Right lobe of liver (tissue), 6 donors: ENCODE results near the gene STX4. TPM values are rescaled to one million over a fixed set of nuclear protein-coding genes. Genes with fewer than 3 reads are reported as not detected.

Source experiments
- ATAC-seq, 4 donors: fragments of 200-7000 bp; cut with Tn5 transposase; one replicate each; pipeline ENCODE4 v1.9.1; 2020; ENCODE audit warnings: mild to moderate bottlenecking in 4 of 4, moderate library complexity in 4 of 4
- DNase-seq, 3 donors: peaks; one replicate each; pipeline ENCODE4 v3.0.0-alpha.2; 2020
- H3K27ac ChIP-seq, 3 donors: fragments of 200-600 bp; one replicate each; pipeline ENCODE4 v1.8.0; 2022
- H3K27me3 ChIP-seq, 2 donors: fragments of 200-600 bp; one replicate each; pipeline ENCODE4 v1.8.0; 2022
- H3K36me3 ChIP-seq, 4 donors: fragments of 200-600 bp; sonication (generic) in 1 of 4; one replicate each; pipeline versions ENCODE4 v1.5.1 to v1.8.0; 2017 to 2022; ENCODE audit warnings: control low read depth in 1 of 4
- H3K4me1 ChIP-seq, 4 donors: fragments of 200-600 bp; sonication (generic) in 1 of 4; one replicate each; pipeline versions ENCODE4 v1.5.1 to v1.8.0; 2017 to 2022; ENCODE audit warnings: control low read depth in 1 of 4
- H3K4me3 ChIP-seq, 3 donors: fragments of 200-600 bp; one replicate each; pipeline ENCODE4 v1.8.0; 2022
- H3K9me3 ChIP-seq, 4 donors: fragments of 200-600 bp; sonication (generic) in 1 of 4; one replicate each; pipeline versions ENCODE4 v1.5.1 to v1.8.0; 2017 to 2022; ENCODE audit warnings: control low read depth in 1 of 4
- POLR2A ChIP-seq: fragments of 450-650 bp; IDR thresholded peaks from one replicate; pipeline ENCODE4 v1.6.1; 2017; ENCODE audit warnings: antibody characterized with exemption, mild to moderate bottlenecking
- WGBS: methylation state at CpG from one replicate; pipeline ENCODE4 v1.1.6; 2018; ENCODE audit warnings: low coverage, low lambda C conversion rate; ENCODE audit not compliant: insufficient coverage; ENCODE audit errors: missing lambda C conversion rate; 5-methylcytosine and 5-hydroxymethylcytosine counted together
- intact Hi-C, 2 donors: fragments of 100-400 bp; cut with DNase I; formaldehyde crosslinking; loops; one replicate each; pipeline versions ENCODE4 v1.11.2 to v1.14.1; 2022
- total RNA-seq, 6 experiments: library from RNA; depleted of rRNA in 2 of 6; stranded (reverse); fragments of >200 nt in 2 of 6; fragmentation: NEBNext Ultra II Directional in 3 of 6; extraction: Animal tissue kit (Norgen Biotek cat#: 25700) in 3 of 6; gene quantifications; one replicate each; pipeline versions ENCODE4 v1.1.0 to v1.2.4, GENCODE V29; 2016 to 2023
- TF ChIP-seq, protein P1 (sequence below), 4 donors: fragments of 200-600 bp in 3 of 4; fragments of 450-650 bp in 1 of 4; IDR thresholded peaks; one replicate each; pipeline versions ENCODE4 v1.5.1 to v1.8.0; 2016 to 2022; ENCODE audit warnings: antibody characterized with exemption in 4 of 4, mild to moderate bottlenecking in 2 of 4
- donor health status: DM: no; HTN: yes; CAD: no.
- donor health status: DM: no; HTN: no; CAD: no.
- donor health status: DM: no; HTN: no; CAD: no.
- donor health status: DM: no; HTN: yes; CAD: no.
- donor health status: DM: no; HTN: yes; CAD: no.

Gene STX4
- total RNA-seq, 6 experiments from 2014 or later: 18.8 to 52.8 (median 23.6) TPM

DNA sequence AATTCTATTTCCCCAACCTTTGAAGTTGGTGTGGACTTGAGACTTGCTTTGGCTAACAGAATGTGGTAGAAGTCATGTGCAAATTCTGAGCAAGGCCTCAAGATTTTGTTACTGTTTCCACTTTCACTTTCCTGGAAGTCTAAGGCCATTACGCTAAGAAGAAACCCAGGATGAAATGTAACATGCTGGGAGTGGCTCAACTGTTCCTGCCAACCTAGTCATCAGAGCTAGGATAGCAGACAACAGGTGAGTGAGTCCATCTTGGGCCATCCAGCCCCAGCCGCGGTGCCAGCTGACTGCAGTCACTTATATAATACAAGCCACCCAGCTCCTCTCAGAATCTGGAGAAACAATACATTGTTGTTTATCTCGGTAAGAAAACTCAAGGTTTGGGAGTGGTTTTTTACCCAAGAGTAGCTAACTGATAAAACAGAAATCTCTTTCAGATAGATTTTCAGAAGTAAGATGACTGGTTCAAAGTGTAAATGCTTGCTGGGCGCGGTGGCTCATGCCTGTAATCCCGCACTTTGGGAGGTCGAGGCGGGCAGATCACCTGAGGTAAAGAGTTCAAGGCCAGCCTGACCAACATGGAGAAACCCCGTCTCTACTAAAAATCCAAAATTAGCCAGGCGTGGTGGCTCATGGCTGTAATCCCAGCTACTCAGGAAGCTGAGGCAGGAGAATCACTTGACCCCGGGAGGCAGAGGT is 10.7 kb upstream of the STX4 start:
- Histone ChIP-seq H3K27me3 (no peaks in the 10 kb centered on the region), H3K4me3 (no peak overlapping the region), H3K4me1 (no peaks in the 10 kb centered on the region), H3K27ac (no peak overlapping the region), H3K36me3 (no peaks in the 10 kb centered on the region), H3K9me3 (no peaks in the 10 kb centered on the region)
- no peak for DNase-seq
- intact Hi-C loops: no loop called here
- peak in 2 of 4 donors; percentile 13 to 37 for ATAC-seq
- WGBS: 76% methylated on average over 8 of the region's 12 CpGs
- TF ChIP-seq POLR2A: no peak

DNA sequence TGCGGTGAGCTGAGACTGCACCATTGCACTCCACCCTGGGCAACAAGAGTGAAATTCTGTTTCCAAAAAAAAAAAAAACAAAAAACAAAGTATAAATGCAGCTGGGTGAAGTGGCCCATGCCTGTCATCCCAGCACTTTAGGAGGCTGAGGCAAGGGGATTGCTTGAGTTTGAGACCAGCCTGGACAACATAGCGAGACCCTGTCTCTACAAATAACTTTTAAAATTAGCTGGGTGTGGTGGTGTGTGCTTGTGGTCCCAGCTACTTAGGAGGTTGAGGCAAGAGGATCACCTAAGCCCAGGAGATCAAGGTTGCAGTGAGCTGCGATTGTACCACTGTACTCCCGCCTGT is 10.1 kb upstream of the STX4 start:
- Histone ChIP-seq H3K4me3 (no peak overlapping the region), H3K4me1 (no peaks in the 10 kb centered on the region), H3K27me3 (no peaks in the 10 kb centered on the region), H3K36me3 (no peaks in the 10 kb centered on the region), H3K27ac (no peak overlapping the region), H3K9me3 (no peaks in the 10 kb centered on the region)
- TF ChIP-seq POLR2A: no peak
- TF ChIP-seq, protein P1, sequence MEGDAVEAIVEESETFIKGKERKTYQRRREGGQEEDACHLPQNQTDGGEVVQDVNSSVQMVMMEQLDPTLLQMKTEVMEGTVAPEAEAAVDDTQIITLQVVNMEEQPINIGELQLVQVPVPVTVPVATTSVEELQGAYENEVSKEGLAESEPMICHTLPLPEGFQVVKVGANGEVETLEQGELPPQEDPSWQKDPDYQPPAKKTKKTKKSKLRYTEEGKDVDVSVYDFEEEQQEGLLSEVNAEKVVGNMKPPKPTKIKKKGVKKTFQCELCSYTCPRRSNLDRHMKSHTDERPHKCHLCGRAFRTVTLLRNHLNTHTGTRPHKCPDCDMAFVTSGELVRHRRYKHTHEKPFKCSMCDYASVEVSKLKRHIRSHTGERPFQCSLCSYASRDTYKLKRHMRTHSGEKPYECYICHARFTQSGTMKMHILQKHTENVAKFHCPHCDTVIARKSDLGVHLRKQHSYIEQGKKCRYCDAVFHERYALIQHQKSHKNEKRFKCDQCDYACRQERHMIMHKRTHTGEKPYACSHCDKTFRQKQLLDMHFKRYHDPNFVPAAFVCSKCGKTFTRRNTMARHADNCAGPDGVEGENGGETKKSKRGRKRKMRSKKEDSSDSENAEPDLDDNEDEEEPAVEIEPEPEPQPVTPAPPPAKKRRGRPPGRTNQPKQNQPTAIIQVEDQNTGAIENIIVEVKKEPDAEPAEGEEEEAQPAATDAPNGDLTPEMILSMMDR (IDR thresholded peaks at IDR 0.05): no peak
- intact Hi-C loops: no loop called here
- DNase-seq (no peak), ATAC-seq (no peak)
- 74% methylated on average over 3 of the region's 4 CpGs for WGBS

DNA sequence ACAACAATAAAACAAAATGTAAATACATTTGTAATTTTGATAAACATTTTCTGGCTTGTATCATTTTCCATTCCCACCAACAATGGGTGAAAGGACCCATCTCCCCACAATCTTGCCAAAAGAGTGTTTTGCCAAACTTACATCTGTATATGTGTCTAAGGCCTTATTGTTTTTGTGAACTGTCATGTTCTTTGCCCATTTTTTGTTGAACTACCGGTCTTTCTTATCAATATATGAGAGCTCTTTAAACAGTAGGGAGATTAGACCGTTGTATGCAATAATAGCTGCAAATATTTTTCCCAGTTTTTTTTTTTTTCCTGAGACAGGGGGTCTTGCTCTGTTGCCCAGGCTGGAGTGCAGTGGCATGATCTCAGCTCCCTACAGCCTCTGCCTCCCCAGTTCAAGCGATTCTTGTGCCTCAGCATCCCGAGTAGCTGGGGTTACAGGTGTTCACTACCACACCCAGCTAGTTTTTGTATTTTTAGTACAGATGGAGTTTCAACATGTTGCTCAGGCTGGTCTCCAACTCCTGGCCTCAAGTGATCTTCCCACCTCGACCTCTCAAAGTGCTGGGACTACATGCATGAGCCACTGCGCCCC is 9.6 kb upstream of the STX4 start:
- H3K4me3 ChIP-seq: no peak overlapping the region
- WGBS: 61% methylated on average over 5 of the region's 6 CpGs
- H3K27me3 ChIP-seq: no peaks in the 10 kb centered on the region
- ATAC-seq (no peak), DNase-seq (no peak)
- TF ChIP-seq, protein P1 (IDR thresholded peaks at IDR 0.05): no peak
- TF ChIP-seq POLR2A: no peak
- intact Hi-C loops: no loop called here
- no peaks in the 10 kb centered on the region for H3K9me3 ChIP-seq
- H3K4me1 ChIP-seq: no peaks in the 10 kb centered on the region
- no peaks in the 10 kb centered on the region for H3K36me3 ChIP-seq
- no peak overlapping the region for H3K27ac ChIP-seq

DNA sequence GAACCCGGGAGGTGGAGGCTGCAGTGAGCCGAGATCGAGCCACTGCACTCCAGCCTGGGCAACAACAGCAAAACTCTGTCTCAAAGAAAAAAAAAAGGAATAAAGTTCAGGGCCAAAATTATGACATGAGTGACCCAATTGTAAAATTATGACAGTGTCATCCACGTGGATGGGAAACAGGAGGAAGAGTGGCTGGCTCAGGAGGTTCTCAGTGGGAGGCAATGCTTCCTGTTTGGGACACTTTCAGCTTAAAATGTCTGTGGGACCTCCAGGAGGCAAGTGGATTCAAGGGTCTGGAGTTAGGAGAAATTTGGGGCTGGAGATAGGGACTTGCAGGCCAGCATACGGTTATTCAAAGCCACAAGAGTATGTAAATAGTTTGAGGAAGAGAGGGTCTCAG is 8.0 kb upstream of the STX4 start:
- H3K36me3 ChIP-seq: no peaks in the 10 kb centered on the region
- no peaks in the 10 kb centered on the region for H3K9me3 ChIP-seq
- no peak overlapping the region for H3K4me3 ChIP-seq
- WGBS: 59% methylated on average over 4 of the region's 5 CpGs
- no peak for DNase-seq
- intact Hi-C loops: no loop called here
- peak in 3 of 4 donors; percentile 29 to 61 (median 48) for ATAC-seq
- H3K27me3 ChIP-seq: no peaks in the 10 kb centered on the region
- no peak overlapping the region for H3K27ac ChIP-seq
- TF ChIP-seq POLR2A: no peak
- TF ChIP-seq, protein P1 (IDR thresholded peaks at IDR 0.05): no peak
- H3K4me1 ChIP-seq: no peaks in the 10 kb centered on the region

DNA sequence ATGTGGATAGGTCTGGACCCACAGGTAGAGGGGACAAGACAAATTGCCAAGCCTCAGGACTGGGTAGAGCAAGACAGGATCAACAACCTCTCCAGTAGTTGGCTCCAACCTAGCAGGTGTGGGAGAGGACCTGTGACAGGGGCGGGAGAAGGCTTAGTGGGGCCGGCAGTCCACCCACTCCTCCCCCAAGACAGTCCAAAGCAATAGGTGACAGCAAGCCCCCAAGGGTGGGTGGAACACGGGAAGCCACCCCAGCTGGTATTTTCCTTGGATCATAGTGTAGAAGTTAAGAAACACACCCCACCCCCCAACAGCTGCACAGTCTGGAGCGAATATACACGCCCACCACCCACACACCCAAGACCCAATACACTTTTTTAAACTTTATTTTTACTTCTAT is 4.1 kb upstream of the STX4 start:
- H3K9me3 ChIP-seq: no peaks in the 10 kb centered on the region
- no peak for DNase-seq
- TF ChIP-seq, protein P1 (IDR thresholded peaks at IDR 0.05): no peak
- no peak for TF ChIP-seq POLR2A
- H3K27me3 ChIP-seq: no peaks in the 10 kb centered on the region
- WGBS: no CpG with 5 or more reads among the region's 5 CpGs
- no peak for ATAC-seq
- peaks cover 0 to 4% (median under 1%) of the 10 kb centered on the region in 4 donors for H3K4me1 ChIP-seq
- H3K27ac ChIP-seq: no peak overlapping the region
- H3K36me3 ChIP-seq: no peaks in the 10 kb centered on the region
- no peak overlapping the region for H3K4me3 ChIP-seq
- intact Hi-C loops: no loop called here
